ENCODE results near the gene MMP28.
A peak's percentile ranks its signal among the peaks of the same experiment; 100 is the strongest.

Gene MMP28, protein sequence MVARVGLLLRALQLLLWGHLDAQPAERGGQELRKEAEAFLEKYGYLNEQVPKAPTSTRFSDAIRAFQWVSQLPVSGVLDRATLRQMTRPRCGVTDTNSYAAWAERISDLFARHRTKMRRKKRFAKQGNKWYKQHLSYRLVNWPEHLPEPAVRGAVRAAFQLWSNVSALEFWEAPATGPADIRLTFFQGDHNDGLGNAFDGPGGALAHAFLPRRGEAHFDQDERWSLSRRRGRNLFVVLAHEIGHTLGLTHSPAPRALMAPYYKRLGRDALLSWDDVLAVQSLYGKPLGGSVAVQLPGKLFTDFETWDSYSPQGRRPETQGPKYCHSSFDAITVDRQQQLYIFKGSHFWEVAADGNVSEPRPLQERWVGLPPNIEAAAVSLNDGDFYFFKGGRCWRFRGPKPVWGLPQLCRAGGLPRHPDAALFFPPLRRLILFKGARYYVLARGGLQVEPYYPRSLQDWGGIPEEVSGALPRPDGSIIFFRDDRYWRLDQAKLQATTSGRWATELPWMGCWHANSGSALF

DNA sequence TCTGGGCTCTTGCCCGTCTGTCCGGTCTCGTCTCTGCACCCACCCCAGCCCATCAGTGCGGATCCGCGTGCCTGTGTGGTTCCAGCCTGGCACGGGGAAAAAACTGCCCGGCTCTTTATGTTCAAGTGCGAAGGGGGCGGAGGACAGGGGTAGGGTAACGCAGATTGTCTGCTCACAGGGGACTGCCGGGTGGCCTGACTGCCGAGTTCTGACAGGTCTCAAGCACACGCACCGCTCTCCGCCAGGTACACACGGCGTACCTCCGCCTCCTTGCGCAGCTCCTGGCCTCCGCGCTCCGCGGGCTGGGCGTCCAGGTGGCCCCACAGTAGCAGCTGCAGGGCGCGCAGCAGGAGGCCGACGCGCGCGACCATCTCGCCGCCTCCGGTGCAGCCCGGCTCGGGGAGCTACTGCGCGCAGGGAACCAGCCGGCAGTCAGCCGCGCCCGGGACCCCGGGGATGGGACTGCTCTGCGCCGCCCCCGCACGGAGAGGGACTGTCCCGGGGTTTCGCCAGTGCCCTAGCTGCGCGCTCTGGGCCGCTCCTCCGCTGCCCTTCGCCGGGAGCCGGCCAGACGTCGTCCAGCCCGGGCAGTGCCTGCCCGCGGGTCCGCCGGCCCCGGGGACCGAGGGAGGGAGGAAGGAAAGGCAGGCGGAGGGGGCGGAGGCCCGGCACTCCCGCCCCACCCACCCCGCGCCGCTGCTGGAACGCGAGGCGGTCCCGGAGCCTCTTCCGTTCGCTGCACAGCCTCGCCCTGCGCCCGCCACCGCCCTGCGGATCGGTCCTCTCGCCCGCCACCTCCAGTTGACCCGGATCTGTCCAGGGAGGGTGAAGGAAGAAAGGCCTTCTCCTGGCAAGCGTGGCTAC lies at the start of gene MMP28:
Gene MMP28, minus strand, starts transcription at position 635 of the 864 bp plus-strand sequence. Its CDS starts 264 bp downstream, at position 371.
- DNase-seq: peak in 3 of 4 experiments; percentile 9 to 19 (median 9)

DNA sequence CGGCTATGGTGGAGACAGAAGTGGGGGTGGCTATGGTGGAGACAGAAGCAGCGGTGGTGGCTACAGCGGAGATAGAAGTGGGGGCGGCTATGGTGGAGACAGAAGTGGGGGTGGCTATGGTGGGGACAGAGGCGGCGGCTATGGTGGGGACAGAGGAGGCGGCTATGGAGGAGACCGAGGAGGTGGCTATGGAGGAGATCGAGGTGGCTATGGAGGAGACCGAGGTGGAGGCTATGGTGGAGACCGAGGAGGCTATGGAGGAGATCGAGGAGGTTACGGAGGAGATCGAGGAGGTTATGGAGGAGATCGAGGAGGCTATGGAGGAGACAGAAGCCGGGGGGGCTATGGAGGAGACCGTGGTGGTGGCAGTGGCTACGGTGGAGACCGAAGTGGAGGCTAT lies 49.1 kb upstream of the MMP28 start:
- DNase-seq: no peak

DNA sequence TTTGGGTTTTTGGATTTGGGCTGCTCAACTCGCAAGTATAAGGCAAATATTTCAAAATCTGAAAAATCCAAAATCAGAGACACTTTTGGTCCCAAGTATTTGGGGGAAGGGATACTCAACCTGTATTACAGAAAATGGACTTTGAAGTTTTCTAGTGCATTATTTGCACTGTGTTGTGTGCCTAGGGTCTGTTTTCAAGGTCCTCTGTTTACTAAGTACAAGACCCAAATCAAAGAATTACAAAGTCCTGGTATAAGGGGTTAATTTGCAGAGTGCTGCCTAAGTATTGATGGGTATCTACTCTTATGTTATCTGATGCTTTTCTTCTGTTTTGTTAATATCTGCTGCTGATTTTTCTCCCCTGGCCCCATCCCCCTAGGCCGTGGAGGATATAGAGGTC lies 48.3 kb upstream of the MMP28 start:
- DNase-seq: no peak

DNA sequence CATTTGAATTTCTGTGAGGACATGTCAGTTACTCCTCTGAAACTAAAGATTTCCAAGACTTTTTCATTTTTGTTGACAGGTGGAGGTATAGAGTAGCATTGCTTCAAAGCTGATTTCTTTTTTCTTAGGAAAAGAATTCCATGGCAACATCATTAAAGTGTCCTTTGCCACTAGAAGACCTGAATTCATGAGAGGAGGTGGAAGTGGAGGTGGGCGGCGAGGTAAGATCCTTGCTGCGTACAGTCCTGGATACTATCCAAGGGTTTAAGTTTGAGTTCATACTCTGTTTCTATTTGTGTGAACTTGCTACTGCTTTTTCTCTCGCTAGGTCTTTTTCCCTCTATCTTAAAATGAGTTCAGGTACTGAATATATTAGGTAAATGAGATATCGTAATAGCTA lies 46.8 kb upstream of the MMP28 start:
- DNase-seq: no peak

DNA sequence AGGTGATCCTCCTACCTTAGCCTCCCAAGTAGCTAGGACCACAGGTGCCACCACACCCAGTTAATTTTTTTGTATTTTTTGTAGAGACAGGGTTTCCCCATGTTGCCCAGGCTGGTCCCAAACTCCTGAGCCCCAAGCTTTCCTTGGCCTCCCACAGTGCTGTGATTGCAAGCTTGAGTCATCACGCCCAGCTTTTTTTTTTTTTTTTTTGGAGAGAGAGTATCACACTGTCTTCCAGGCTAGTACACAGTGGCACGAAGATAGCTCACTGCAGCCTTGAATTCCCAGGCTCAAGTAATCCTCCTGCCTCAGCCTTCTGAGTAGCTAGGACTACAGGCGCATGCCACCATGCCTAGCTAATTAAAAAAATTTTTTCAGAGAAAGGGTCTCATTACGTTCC lies 46.1 kb upstream of the MMP28 start:
- no peak for DNase-seq

DNA sequence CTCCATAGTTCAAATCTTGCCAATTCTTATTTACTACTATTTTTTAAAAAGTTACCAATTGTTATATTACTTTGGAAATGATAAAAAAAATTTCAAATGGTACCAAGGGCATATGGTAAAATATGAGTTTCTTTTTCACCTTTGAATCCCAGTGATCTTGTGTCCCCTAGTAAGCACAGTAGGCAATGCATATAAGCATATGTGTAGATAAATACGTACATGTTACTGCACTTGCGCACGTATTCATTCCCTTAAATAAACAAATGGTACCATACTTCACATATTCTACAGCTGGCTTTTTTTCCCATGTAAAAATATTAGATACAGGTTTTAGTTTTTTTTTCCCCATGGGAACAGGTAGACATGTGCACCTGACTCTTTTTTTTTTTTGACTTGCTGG lies 45.7 kb upstream of the MMP28 start:
- DNase-seq: no peak

DNA sequence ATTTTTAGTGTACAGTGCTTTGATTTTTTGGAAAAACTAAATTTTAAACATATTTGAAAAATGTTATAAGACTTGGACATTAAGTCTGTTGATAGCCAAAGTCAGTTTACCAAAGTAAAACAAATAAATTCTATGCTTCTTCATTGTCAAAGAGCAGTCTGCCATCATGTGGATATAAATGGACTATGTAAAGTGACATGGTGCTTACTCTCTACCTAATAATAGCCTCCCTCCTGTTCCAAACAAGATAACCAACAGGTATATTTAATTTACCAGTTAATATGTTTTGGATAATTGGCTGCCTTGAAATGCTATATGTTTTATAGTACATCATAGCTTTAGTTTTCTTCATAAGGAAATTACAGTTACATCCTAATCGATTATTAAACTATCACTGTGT lies 29.8 kb upstream of the MMP28 start:
- no peak for DNase-seq

DNA sequence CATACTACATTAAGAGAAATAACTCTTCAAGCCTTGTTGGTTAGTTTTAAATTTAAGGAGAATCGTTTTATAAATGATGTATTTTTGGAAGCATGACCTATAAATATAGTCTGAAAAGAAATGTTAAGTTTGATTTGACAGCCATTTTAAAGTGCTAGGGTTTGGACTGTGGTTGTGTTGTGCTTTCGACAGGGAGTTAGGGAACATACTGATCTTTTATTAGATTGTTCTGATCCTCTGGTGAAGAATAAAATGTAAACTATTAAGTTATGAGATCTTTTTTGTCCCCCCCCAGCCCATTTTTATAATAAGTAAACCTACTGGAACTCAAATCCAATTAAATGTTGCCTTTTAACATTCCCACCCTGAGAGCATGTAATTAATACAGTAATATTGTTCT lies 25.9 kb upstream of the MMP28 start:
- DNase-seq: no peak

DNA sequence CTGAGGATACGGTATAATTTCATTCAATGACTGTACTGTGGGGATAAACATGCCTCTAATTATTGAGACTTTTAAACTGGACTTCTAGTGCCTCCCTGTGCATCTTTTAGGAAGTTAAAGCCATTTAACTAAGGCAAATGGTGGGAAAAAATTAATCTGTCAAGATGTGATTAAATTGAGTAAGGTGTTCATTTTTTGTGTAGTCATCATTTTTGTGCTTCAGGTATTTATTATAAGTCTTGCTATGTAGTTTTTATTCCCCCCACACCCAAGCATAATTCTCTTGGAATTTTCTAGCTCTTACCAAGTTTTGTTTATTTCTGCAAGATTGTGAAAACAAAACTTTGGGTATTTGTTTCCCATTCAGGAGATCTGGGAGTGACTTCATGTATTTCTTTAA lies 24.0 kb upstream of the MMP28 start:
- no peak for DNase-seq

DNA sequence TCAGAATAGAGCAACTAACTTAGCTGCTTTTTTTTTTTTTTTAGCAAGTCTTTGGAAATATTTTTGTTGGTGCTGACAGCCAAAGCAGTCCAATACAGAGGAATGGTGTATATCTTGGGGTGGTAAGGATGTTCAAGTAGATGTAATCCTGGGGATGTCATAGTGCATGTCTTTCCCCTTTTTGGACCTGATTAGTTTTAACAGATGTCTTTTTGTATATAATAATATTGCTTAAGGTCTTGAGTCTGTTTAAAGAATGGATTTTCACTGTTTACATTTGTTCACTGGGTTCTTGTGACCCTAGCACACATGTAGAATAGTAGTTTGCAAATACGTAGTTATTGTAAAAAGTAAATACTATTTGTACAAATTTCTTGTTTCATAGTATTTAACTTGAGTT lies 21.8 kb upstream of the MMP28 start:
- DNase-seq: no peak

DNA sequence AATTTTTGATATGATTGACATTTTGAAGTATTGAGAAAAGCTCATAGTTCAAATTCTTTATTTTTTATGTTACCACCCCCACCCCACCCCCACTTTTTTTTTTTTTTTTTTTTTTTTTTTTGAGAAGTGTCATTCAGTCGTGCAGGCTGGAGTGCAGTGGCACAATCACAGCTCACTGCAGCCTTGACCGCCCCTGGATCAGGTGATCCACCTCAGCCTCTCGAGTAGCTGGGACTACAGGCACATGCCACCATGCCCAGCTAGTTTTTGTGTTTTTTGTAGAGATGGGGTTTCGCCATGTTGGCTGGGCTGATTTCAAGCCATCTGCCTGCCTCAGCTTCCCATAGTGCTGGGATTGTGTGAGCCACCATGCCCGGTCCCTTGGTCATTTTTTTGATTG lies 21.3 kb upstream of the MMP28 start:
- DNase-seq: no peak

DNA sequence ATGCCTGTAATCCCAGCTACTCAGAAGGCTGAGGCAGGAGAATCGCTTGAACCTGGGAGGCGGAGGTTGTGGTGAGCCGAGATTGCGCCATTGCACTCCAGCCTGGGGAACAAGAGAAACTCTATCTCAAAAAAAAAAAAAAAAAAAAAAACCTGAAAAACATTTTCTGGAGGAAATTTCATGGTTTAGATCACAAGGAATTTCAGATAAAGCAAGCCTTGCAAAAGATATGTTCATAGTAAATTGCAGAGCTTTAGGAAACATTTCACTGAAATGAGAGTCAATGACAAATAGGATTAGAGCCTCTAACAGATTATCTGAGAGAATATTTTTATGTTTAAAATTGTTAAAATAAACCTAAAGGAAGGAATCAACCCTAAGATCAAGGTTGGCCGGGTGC lies 17.0 kb upstream of the MMP28 start:
- DNase-seq: no peak

DNA sequence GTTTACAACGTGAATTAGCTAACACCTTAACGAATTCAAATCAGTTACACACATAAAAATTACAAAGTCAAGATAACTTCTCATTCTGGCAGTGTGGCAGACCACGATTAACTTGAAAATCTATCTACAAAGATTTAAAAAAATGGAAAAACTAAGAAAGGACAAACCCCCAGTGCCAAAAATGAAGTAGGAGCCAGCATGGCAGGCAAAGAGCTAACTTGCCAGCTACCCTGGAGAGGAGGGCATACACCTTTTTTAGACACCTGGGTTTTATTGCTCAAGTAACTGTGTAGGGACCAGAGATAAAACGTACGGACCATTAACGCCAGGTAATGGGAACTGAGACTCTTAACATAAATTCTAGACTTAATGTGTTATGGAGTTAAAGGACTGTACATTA lies 16.3 kb upstream of the MMP28 start:
- DNase-seq: no peak

DNA sequence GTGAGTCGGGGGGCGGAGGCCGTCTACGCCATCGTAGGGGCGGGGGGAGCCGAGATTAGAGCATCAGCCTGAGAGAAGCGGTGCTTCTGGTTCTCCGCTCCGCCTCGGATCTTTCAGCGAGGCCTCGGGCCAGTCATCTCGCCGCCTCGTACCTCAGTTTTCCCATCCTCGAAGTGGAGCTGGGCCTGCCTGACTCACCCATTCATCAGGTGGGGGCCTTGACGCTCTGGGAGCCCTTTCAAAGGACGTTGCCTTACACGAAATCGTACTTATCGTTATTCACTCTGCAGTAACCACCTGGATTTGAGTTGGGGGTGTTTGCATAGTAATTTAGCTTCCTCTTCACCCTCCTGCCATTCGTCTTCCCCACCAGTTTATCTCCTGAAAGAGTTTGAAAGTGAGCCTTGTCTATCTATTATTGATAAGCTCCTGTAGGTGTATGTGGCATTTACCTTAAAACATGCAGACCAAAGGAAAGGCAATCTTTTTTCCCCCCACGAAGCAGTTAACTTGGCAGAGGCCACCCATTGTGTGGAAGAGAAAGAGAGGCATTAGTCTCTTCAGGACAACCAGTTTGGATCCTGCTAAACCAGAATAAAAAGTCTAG lies 14.5 kb upstream of the MMP28 start:
- DNase-seq: no peak

DNA sequence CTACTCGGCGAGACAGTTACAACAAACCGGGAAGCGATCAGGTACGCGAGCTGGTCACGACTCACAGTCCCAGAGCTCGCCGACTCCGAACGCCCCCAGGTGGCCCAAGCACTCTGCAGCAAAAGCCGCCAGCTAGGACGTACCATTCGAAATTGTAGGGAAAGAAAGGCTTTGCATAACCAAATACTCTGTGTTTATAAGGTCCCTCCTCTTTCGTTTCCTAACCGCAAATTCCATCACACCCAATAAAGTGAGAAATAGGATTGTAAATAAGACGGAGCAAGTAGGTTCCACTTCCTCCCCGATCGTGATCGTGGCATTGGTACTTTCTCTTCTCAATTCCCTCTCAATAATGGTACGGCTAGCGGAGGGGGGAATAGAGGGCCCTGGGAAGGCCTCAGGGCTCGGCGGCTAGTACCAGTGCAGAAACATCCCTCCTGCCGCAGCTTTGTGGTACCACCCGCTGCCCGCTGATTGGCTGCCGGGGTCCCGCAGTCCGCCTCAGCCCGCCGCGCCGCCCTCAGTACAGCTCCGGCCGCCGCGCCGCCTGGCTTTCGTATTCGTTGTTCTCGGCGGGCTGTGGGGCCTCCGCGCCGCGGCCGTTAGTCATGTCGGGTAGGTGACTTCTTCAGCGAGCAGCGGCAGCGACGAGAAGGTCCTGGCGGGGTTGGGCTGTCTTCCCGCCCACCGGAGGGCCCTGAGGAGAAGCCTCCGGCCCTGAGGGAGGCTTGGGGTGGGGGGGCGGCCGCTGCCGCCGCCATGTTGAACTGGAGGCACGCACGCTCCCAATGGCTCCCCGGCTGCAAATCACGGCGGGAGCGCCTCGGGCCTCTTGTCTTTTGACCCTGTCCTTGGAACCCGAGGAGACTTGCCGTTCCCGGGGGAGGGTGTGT lies 13.8 kb upstream of the MMP28 start, which contains the start of gene TAF15:
Gene TAF15, plus strand, starts transcription at position 523 of the 893 bp plus-strand sequence. Its CDS starts 86 bp downstream, at position 609.
- peak; percentile 85 to 93 (median 88) for DNase-seq

DNA sequence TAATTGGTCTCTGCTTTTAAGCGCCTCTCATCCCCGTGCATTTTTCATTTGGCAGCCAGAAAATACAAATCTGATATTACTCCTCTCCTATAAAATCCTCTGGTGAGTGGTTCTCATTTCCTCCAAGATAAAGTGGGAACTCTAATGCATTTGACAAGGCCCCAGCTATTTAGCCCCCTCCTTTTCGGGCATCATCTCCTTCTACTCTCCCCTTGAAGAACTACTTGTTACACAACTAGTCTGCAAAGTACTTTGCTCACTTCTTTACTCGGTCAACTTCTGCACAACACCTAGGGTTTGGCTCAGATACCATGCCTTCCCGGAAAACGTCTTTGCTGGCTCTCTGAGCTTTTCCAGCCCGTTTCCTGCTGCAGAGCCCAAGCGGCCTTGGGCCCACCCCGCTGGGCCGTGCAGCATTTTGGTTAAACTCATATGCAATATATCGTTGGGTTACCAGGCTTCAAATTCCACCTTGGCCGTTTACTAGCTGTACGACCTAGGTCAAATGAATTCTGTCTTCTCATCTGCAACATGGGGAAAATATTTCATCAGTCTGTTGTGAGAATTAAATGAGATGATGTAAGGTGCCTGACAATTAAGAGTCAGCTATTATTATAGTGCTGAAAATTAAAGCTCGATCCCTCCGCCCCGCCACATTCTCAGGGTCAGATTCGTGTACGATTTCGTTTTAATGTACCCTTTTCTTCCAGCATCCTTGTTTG lies 13.0 kb upstream of the MMP28 start:
- DNase-seq: no peak

DNA sequence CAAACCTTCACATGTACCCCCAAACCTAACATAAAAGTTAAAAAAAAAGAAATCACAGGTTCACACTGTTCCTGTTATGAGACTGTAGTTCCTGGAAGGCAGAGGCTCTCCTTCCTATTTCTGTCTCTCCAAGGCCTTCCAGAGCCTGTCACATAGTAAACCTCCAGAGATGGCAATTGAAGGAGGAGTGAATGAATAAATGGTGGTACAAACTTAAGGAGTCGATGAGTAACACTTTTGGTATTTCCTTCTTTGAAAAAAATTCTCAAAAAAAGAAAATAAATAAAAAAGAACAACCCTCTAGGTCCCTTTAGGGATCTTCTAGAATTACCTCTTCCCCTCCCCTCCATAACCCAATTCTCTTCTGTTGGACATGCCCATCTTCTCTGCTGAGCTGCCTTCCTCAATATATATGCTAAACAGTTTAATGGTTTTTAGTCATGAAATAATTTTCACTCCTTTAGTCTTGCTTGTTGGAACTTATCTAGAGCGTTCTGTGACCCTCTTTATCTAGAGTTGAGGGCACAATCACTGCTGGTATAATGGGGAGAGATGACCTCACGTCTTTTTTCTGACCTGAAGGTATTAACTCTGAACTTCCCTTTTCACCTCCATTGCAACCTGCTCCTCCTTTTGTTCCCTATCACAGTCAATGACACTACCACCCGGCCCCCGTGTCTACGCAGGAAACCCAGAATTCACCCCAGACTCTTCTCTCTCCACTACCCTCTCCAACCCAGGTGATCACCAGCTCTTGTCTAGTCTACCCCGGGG lies 12.1 kb upstream of the MMP28 start:
- DNase-seq: no peak

DNA sequence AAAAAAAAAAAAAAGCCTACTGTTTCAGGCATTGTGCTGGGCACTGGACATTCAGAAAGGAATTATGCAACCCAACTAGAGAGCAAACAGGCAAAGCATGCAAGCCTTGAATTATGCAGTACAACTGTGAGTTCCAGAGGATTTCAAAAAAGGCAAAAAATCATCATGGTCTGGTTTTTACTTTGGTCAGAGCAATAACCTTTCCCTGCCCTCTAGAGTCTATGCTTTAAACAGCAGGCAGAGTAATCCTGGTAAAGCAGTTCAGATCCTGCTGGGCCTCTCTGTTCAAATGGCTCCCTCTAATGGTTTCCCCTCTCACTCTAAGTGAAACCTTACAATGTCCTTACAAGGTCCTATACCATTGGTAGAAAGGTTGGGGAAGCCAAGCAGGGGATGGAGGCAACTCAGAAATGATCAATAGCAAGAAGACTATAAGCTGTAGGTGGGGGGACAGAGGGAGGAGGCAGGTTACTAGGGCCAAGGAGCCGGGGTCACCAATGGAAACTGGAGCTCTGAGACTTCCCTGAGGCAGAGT lies 9.3 kb upstream of the MMP28 start:
- DNase-seq: no peak

DNA sequence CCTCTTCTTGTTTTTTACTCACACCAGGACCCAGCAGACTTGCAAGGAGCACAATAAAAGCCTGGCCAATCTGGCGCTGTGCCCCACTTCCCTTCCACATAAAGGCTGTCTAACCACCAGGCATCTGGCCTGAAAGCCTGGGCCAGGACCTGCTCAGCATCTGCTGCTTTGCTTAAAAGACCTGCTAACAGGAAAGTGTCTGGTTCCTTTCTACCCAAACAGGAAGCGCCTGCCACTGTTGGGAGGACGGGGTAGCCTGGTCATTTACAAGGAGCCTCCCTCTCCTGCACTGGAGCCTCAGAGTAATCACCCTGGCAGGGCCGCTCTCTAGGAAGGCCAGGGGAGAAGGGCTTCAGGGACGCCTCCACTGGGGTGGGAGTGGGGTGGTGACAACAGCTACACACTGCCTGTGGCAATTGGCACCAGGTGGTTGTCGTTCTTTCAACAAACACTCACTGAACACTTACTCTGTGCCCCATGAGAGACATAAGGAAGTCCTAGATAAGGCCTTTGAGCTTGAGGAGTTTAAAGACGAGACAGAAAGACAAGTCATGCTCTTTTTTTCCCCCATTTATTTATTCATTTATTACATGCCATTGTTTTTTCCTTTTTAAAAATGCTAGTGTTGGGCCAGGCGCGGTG lies 6.3 kb upstream of the MMP28 start:
- no peak for DNase-seq

DNA sequence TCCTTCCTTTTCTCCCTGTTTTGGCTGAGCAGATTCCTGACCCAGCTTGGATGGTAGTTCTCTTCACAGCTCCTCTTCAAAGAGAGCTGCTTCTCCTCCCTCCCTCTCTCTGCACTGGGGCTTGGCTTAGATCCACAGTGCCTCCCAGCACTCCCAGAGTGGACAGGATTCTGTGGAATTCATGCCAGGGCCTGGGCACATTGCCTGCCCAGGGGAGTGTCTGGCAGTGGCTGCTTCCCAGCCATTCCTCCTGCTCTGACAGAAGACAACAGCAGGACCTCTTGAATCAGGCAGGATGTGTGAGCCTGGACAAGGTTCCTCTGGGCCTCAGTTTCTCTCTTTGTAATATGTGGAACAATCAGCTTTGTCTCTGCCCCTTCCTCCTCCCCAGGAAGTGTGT lies 4.5 kb upstream of the MMP28 start:
- DNase-seq: no peak
